Neural progenitor cell (in vitro differentiated cells): ENCODE results near the gene DNAH9.

Source experiments
- EZH2 ChIP-seq: fragments of 200-600 bp; sonication (generic); IDR thresholded peaks from 2 replicates; pipeline ENCODE4 v1.6.1; 2017; ENCODE audit warnings: antibody characterized with exemption, mild to moderate bottlenecking, moderate library complexity
- EZH2phosphoT487 ChIP-seq: fragments of 200-600 bp; sonication (generic); IDR thresholded peaks from 2 replicates; pipeline ENCODE4 v1.6.1; 2017; ENCODE audit warnings: antibody characterized with exemption
- TF ChIP-seq, protein P1 (sequence below): fragments of 200-600 bp; sonication (generic); IDR thresholded peaks from 2 replicates; pipeline ENCODE4 v1.5.1; 2017; ENCODE audit warnings: antibody characterized with exemption, mild to moderate bottlenecking

DNA sequence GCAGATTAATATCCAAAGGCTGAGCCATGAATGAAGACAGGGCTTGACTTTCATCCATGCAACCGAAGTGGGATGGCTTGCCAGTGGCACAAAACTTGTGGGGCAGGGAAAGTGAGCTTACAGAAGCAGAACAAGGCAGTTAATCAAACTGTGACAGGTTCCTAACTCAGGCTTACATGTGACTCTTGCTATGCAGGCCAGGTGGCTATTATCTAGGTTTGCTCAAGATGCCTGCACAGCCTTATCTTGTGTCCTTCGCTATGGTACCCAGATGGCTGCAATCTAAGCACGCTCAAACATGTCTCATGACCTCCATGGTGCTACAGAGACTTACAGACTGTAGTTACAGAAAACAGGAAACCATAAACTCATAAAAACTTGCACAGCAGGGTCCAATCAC is 8.6 kb upstream of the DNAH9 start:
- TF ChIP-seq, protein P1, sequence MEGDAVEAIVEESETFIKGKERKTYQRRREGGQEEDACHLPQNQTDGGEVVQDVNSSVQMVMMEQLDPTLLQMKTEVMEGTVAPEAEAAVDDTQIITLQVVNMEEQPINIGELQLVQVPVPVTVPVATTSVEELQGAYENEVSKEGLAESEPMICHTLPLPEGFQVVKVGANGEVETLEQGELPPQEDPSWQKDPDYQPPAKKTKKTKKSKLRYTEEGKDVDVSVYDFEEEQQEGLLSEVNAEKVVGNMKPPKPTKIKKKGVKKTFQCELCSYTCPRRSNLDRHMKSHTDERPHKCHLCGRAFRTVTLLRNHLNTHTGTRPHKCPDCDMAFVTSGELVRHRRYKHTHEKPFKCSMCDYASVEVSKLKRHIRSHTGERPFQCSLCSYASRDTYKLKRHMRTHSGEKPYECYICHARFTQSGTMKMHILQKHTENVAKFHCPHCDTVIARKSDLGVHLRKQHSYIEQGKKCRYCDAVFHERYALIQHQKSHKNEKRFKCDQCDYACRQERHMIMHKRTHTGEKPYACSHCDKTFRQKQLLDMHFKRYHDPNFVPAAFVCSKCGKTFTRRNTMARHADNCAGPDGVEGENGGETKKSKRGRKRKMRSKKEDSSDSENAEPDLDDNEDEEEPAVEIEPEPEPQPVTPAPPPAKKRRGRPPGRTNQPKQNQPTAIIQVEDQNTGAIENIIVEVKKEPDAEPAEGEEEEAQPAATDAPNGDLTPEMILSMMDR: no peak
- TF ChIP-seq EZH2: no peak
- TF ChIP-seq EZH2phosphoT487: no peak
